CD14-positive monocyte (primary cell): ENCODE measurements around the gene AFF1. TPM values are rescaled to one million over a fixed set of nuclear protein-coding genes. Genes with fewer than 3 reads are reported as not detected.

ENCODE experiments used
- DNase-seq, 3 donors: peaks; one replicate each; pipeline ENCODE4 v3.0.0-alpha.2; 2011 to 2022
- H2AFZ ChIP-seq: 2 replicates; pipeline ENCODE4 v1.6.0; 2012; ENCODE audit warnings: mild to moderate bottlenecking, low read depth, low read length, inconsistent platforms; ENCODE audit not compliant: insufficient read depth, poor library complexity, severe bottlenecking
- H3K27ac ChIP-seq, 2 donors: 1 replicate in 1 of 2; 2 replicates in 1 of 2; pipeline ENCODE4 v1.5.1; 2012 to 2013; ENCODE audit warnings: low read length in 2 of 2, control low read depth in 1 of 2, inconsistent platforms in 1 of 2, low read depth in 1 of 2, mild to moderate bottlenecking in 1 of 2
- H3K27me3 ChIP-seq, 2 donors: one replicate each; pipeline versions ENCODE4 v1.6.0 to v1.6.1; 2011 to 2013; ENCODE audit warnings: low read length in 2 of 2; ENCODE audit not compliant: control insufficient read depth in 2 of 2, insufficient read depth in 2 of 2
- H3K36me3 ChIP-seq, 2 donors: replicated peaks in 1 of 2; 1 replicate in 1 of 2; 2 replicates in 1 of 2; pipeline versions ENCODE4 v1.5.1 to v1.6.1; 2012 to 2013; ENCODE audit warnings: low read length in 2 of 2, control low read depth in 1 of 2, inconsistent platforms in 1 of 2, mild to moderate bottlenecking in 1 of 2; ENCODE audit not compliant: insufficient read depth in 2 of 2, control insufficient read depth in 1 of 2
- H3K4me1 ChIP-seq, 2 donors: 1 replicate in 1 of 2; 2 replicates in 1 of 2; pipeline versions ENCODE4 v1.5.1 to v1.6.1; 2012 to 2013; ENCODE audit warnings: low read length in 2 of 2, control low read depth in 1 of 2, inconsistent platforms in 1 of 2, mild to moderate bottlenecking in 1 of 2, moderate library complexity in 1 of 2; ENCODE audit not compliant: insufficient read depth in 2 of 2, control insufficient read depth in 1 of 2
- H3K4me2 ChIP-seq: replicated peaks from 2 replicates; pipeline ENCODE3; 2012; ENCODE audit warnings: low read length, moderate library complexity, mild to moderate bottlenecking; ENCODE audit not compliant: poor library complexity, severe bottlenecking; ENCODE audit errors: extremely low read depth
- H3K4me3 ChIP-seq, 3 experiments: fragments of 200-600 bp in 1 of 3; sonication (generic) in 1 of 3; replicated peaks in 1 of 3; 1 replicate in 2 of 3; 2 replicates in 1 of 3; pipeline ENCODE4 v1.5.1; 2011 to 2013; ENCODE audit warnings: low read length in 3 of 3, mild to moderate bottlenecking in 3 of 3, control low read depth in 2 of 3, low read depth in 2 of 3, inconsistent platforms in 1 of 3, moderate library complexity in 1 of 3
- H3K79me2 ChIP-seq: 2 replicates; pipeline ENCODE4 v1.6.0; 2012; ENCODE audit warnings: mild to moderate bottlenecking, control low read depth, inconsistent platforms, low read length, moderate library complexity; ENCODE audit not compliant: insufficient read depth
- H3K9ac ChIP-seq: 2 replicates; pipeline ENCODE4 v1.6.0; 2017; ENCODE audit warnings: low read length, mild to moderate bottlenecking; ENCODE audit not compliant: insufficient read depth, poor library complexity, severe bottlenecking
- H3K9me3 ChIP-seq, 2 donors: replicated peaks in 1 of 2; 1 replicate in 1 of 2; 2 replicates in 1 of 2; pipeline versions ENCODE4 v1.5.1 to v1.6.1; 2012 to 2013; ENCODE audit warnings: low read length in 2 of 2, control low read depth in 1 of 2; ENCODE audit not compliant: control insufficient read depth in 1 of 2, insufficient read depth in 1 of 2
- H4K20me1 ChIP-seq: 2 replicates; pipeline ENCODE4 v1.6.0; 2012; ENCODE audit warnings: mild to moderate bottlenecking, low read length, control low read depth, moderate library complexity; ENCODE audit not compliant: insufficient read depth
- H3K27ac Mint-ChIP-seq, 7 donors: one replicate each; pipeline ENCODE4 v1.8.0; 2020; ENCODE audit warnings: mild to moderate bottlenecking in 7 of 7, mixed read lengths in 7 of 7, moderate library complexity in 6 of 7, inconsistent platforms in 2 of 7
- H3K27me3 Mint-ChIP-seq, 3 donors: one replicate each; pipeline ENCODE4 v1.8.0; 2021 to 2022; ENCODE audit warnings: low read depth in 3 of 3, mild to moderate bottlenecking in 3 of 3, mixed read lengths in 3 of 3, moderate library complexity in 3 of 3, inconsistent platforms in 1 of 3
- H3K36me3 Mint-ChIP-seq, 2 donors: one replicate each; pipeline ENCODE4 v1.8.0; 2020; ENCODE audit warnings: mixed read lengths in 2 of 2, inconsistent platforms in 1 of 2, mild to moderate bottlenecking in 1 of 2
- H3K4me1 Mint-ChIP-seq: one replicate; pipeline ENCODE4 v1.8.0; 2020; ENCODE audit warnings: mild to moderate bottlenecking, mixed read lengths
- H3K4me3 Mint-ChIP-seq, 2 donors: one replicate each; pipeline ENCODE4 v1.8.0; 2020; ENCODE audit warnings: mild to moderate bottlenecking in 2 of 2, mixed read lengths in 2 of 2, moderate library complexity in 1 of 2
- H3K9me3 Mint-ChIP-seq, 7 donors: one replicate each; pipeline ENCODE4 v1.8.0; 2020 to 2022; ENCODE audit warnings: mixed read lengths in 7 of 7, mild to moderate bottlenecking in 6 of 7, moderate library complexity in 6 of 7, inconsistent platforms in 2 of 7
- CTCF ChIP-seq: fragments of 200-600 bp; IDR thresholded peaks from one replicate; pipeline ENCODE4 v1.8.0; 2022; ENCODE audit warnings: antibody characterized with exemption, mild to moderate bottlenecking
- WGBS: methylation state at CpG from one replicate; pipeline ENCODE4 v1.1.5; 2013; ENCODE audit warnings: missing lambda C conversion rate; ENCODE audit not compliant: insufficient coverage; 5-methylcytosine and 5-hydroxymethylcytosine counted together
- intact Hi-C, 2 donors: fragments of 100-400 bp; cut with micrococcal nuclease; formaldehyde crosslinking; loops; one replicate each; pipeline versions ENCODE4 v1.15.0 to v1.15.1; 2023
- polyA plus RNA-seq, 3 donors: library from polyadenylated mRNA; depleted of rRNA in 1 of 3; unstranded in 2 of 3; stranded (reverse) in 1 of 3; fragments of 300-500 nt in 2 of 3; fragments of >200 nt in 1 of 3; fragmentation: Illumina TruSeq in 2 of 3; gene quantifications; 1 replicate in 2 of 3; 2 replicates in 1 of 3; pipeline ENCODE4 v1.2.3, GENCODE V29; 2012 to 2021

Gene AFF1
- polyA plus RNA-seq, 3 donors: 7.5 to 20.9 (median 16.3) TPM

- no peak overlapping the region for H3K4me3 Mint-ChIP-seq
- no peaks in the 10 kb centered on the region for H3K4me1 ChIP-seq
- H3K9me3 Mint-ChIP-seq: peaks cover 0 to 2% (median 0%) of the 10 kb centered on the region in 7 donors
- H3K36me3 ChIP-seq: peaks cover 43 to 89% of the 10 kb centered on the region in 2 donors
- no peaks in the 10 kb centered on the region for H4K20me1 ChIP-seq
- no peaks in the 10 kb centered on the region for H3K9me3 ChIP-seq
- DNase-seq: no peak
- TF ChIP-seq CTCF: no peak
- no peak overlapping the region for H3K4me2 ChIP-seq
- no peak overlapping the region for H2AFZ ChIP-seq
- H3K4me3 ChIP-seq: no peak overlapping the region
- no peaks in the 10 kb centered on the region for H3K4me1 Mint-ChIP-seq
- no CpG with 5 or more reads among the region's 2 CpGs for WGBS
- H3K9ac ChIP-seq: no peak overlapping the region
- H3K27ac Mint-ChIP-seq: peak overlapping the region in 1 of 7 donors; percentile 24
- peaks cover 46 to 54% of the 10 kb centered on the region in 2 donors for H3K36me3 Mint-ChIP-seq
- intact Hi-C loops: no loop called here
- H3K79me2 ChIP-seq: no peaks in the 10 kb centered on the region
- no peak overlapping the region for H3K27ac ChIP-seq
- no peaks in the 10 kb centered on the region for H3K27me3 Mint-ChIP-seq
- no peaks in the 10 kb centered on the region for H3K27me3 ChIP-seq
These were observed 239.9 kb downstream of the AFF1 start for GRCh38 chr4:87174672-87175071.

GRCh38 chr4:87179751-87180150, 244.9 kb downstream of the AFF1 start:
- H3K4me2 ChIP-seq: no peak overlapping the region
- H3K36me3 ChIP-seq: peaks cover 25 to 58% of the 10 kb centered on the region in 2 donors
- intact Hi-C loops: no loop called here

More at GRCh38 chr4:87179751-87180150, 244.9 kb downstream of the AFF1 start:
- Histone ChIP-seq H3K27ac (no peak overlapping the region), H3K79me2 (peaks cover 12% of the 10 kb centered on the region), H3K9ac (no peak overlapping the region), H3K4me1 (no peaks in the 10 kb centered on the region), H2AFZ (no peak overlapping the region), H3K4me3 (no peak overlapping the region), H3K27me3 (no peaks in the 10 kb centered on the region), H3K9me3 (no peaks in the 10 kb centered on the region), H4K20me1 (peaks cover 7% of the 10 kb centered on the region)
- no peak for TF ChIP-seq CTCF
- DNase-seq: no peak
- WGBS: 67% methylated on average over 1 of the region's 1 CpG
- Mint-ChIP-seq H3K27ac (no peak overlapping the region), H3K9me3 (no peaks in the 10 kb centered on the region), H3K4me1 (no peaks in the 10 kb centered on the region), H3K4me3 (no peak overlapping the region), H3K36me3 (peaks cover 36 to 43% of the 10 kb centered on the region in 2 donors), H3K27me3 (no peaks in the 10 kb centered on the region)
